ENCODE data around the gene RAB4A. TPM values are rescaled to one million over a fixed set of nuclear protein-coding genes. Genes with fewer than 3 reads are reported as not detected.

RAB4A gene
- total and polyA plus RNA-seq, 2 of the 13 experiments (the other 11 are each of a cell fraction or from before 2014, with no cell fraction given), result 56.0 to 80.1 TPM

DNA sequence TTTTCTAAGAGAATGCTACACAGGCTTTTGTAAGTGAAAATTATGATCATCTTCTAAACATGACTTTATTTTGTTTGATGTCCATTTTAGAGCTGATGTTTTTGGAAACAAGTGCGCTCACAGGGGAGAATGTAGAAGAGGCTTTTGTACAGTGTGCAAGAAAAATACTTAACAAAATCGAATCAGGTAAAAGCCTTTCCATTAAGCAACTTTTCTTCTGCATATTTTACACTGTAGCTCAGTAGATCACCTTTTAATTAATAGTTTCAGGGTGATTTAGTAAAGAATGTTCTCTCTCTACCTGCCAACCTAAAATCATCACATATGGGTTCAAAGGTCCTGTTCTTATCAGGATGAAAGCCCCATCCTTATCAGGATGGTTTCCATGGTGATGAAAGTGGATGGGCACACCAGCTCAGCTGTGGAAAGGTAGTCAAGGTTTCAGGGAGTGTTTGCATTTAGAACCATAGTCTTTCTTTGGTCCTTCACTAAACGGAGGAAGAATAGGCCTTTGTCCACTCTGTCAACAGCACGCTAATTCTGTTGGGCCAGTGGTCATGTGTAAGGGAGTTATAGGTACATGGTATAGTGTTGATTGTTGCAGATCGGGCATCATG lies 28.1 kb downstream of the RAB4A start (continued):
- TF ChIP-seq, protein P1, sequence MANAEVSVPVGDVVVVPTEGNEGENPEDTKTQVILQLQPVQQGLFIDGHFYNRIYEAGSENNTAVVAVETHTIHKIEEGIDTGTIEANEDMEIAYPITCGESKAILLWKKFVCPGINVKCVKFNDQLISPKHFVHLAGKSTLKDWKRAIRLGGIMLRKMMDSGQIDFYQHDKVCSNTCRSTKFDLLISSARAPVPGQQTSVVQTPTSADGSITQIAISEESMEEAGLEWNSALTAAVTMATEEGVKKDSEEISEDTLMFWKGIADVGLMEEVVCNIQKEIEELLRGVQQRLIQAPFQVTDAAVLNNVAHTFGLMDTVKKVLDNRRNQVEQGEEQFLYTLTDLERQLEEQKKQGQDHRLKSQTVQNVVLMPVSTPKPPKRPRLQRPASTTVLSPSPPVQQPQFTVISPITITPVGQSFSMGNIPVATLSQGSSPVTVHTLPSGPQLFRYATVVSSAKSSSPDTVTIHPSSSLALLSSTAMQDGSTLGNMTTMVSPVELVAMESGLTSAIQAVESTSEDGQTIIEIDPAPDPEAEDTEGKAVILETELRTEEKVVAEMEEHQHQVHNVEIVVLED (CRISPR knock-in tag; IDR thresholded peaks at IDR 0.05; ENCODE audit: borderline replicate concordance), result no peak
- no peak for TF ChIP-seq CBX5 (CRISPR knock-in tag; IDR thresholded peaks at IDR 0.05; ENCODE audit: borderline replicate concordance)
- TF ChIP-seq NKX3-1 (CRISPR knock-in tag; IDR thresholded peaks at IDR 0.05), result no peak
- TF ChIP-seq, protein P2, sequence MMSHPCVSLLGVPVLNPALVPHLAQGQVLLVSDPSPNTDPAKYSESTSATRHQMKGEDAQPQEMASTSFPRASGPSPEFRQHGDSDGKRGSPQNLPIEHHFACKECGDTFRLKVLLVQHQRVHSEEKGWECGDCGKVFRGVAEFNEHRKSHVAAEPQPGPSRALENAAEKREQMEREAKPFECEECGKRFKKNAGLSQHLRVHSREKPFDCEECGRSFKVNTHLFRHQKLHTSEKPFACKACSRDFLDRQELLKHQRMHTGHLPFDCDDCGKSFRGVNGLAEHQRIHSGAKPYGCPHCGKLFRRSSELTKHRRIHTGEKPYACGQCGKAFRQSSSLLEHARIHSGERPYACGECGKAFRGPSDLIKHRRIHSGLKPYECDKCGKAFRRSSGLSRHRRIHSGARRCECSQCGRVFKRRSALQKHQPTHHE (CRISPR knock-in tag; IDR thresholded peaks at IDR 0.05; ENCODE audit: borderline replicate concordance), result no peak
- TF ChIP-seq CCDC6 (CRISPR knock-in tag; IDR thresholded peaks at IDR 0.05), result no peak
- TF ChIP-seq, protein P3, sequence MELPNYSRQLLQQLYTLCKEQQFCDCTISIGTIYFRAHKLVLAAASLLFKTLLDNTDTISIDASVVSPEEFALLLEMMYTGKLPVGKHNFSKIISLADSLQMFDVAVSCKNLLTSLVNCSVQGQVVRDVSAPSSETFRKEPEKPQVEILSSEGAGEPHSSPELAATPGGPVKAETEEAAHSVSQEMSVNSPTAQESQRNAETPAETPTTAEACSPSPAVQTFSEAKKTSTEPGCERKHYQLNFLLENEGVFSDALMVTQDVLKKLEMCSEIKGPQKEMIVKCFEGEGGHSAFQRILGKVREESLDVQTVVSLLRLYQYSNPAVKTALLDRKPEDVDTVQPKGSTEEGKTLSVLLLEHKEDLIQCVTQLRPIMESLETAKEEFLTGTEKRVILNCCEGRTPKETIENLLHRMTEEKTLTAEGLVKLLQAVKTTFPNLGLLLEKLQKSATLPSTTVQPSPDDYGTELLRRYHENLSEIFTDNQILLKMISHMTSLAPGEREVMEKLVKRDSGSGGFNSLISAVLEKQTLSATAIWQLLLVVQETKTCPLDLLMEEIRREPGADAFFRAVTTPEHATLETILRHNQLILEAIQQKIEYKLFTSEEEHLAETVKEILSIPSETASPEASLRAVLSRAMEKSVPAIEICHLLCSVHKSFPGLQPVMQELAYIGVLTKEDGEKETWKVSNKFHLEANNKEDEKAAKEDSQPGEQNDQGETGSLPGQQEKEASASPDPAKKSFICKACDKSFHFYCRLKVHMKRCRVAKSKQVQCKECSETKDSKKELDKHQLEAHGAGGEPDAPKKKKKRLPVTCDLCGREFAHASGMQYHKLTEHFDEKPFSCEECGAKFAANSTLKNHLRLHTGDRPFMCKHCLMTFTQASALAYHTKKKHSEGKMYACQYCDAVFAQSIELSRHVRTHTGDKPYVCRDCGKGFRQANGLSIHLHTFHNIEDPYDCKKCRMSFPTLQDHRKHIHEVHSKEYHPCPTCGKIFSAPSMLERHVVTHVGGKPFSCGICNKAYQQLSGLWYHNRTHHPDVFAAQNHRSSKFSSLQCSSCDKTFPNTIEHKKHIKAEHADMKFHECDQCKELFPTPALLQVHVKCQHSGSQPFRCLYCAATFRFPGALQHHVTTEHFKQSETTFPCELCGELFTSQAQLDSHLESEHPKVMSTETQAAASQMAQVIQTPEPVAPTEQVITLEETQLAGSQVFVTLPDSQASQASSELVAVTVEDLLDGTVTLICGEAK (IDR thresholded peaks at IDR 0.05), result no peak
- TF ChIP-seq, protein P3 (CRISPR knock-in tag; IDR thresholded peaks at IDR 0.05), result no peak
- TF ChIP-seq, protein P4, sequence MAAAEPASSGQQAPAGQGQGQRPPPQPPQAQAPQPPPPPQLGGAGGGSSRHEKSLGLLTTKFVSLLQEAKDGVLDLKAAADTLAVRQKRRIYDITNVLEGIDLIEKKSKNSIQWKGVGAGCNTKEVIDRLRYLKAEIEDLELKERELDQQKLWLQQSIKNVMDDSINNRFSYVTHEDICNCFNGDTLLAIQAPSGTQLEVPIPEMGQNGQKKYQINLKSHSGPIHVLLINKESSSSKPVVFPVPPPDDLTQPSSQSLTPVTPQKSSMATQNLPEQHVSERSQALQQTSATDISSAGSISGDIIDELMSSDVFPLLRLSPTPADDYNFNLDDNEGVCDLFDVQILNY (CRISPR knock-in tag; conservative IDR thresholded peaks at IDR 0.05), result no peak
- TF ChIP-seq CBX1 (IDR thresholded peaks at IDR 0.05; ENCODE audit: low read depth), result no peak
- TF ChIP-seq ZNF768 (CRISPR knock-in tag; IDR thresholded peaks at IDR 0.05), result no peak
- TF ChIP-seq, protein P5, sequence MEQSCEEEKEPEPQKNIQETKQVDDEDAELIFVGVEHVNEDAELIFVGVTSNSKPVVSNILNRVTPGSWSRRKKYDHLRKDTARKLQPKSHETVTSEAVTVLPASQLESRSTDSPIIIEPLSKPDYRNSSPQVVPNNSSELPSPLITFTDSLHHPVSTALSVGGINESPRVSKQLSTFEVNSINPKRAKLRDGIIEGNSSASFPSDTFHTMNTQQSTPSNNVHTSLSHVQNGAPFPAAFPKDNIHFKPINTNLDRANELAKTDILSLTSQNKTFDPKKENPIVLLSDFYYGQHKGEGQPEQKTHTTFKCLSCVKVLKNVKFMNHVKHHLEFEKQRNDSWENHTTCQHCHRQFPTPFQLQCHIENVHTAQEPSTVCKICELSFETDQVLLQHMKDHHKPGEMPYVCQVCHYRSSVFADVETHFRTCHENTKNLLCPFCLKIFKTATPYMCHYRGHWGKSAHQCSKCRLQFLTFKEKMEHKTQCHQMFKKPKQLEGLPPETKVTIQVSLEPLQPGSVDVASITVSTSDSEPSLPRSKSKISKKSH (CRISPR knock-in tag; IDR thresholded peaks at IDR 0.05; ENCODE audit: borderline replicate concordance), result no peak
- no peak for TF ChIP-seq GZF1 (CRISPR knock-in tag; IDR thresholded peaks at IDR 0.05)
- no peak for TF ChIP-seq MYNN (CRISPR knock-in tag; IDR thresholded peaks at IDR 0.05; ENCODE audit: low read depth)

Data from HepG2 (cell line).